ENCODE data around the gene EFCAB8.
"Not testable (repeated sequence)": the region's sequence is repeated elsewhere in the genome, so short reads cannot be mapped to it uniquely, and the experiment has no call there.

EFCAB8 gene

DNA sequence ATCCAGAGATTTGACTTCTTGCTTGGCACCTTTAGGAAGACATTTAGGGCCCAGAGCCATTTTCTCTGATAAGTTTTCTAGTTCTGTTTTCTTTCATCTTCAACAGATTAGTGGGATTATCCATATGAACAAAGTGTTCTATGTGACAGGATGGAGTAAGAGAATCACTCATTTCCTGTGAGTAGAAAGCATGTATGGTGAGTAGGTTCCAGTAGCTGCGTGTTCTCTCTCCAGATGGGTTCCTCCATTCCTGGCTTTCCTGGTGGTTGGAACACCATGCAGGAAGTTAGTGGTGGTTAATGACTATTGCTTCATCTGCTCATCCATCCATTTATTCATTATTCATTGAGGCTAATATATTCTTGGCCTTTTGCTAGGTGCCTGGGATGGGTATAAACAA lies 54.0 kb downstream of the EFCAB8 start:
- no peak for DNase-seq

DNA sequence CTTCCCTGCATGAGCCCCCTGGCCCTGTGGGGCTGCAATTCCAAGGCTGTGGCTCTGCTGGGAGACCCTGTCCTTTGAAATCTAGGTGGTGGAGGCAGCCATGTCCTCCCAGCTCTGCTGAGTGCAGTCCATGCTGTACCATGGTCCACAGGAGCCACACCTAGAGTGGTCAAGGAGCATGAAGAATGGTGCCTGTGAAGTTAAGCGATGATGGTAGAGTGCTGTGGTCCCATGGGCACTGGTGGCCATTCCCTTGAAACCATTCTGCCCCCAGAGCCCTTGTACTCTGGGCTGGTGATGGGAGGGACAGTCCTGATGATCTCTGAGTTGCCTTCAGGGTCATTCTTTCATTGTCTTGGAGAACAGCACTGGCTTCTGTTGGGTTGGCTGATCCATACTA lies 55.3 kb downstream of the EFCAB8 start:
- DNase-seq = no peak

DNA sequence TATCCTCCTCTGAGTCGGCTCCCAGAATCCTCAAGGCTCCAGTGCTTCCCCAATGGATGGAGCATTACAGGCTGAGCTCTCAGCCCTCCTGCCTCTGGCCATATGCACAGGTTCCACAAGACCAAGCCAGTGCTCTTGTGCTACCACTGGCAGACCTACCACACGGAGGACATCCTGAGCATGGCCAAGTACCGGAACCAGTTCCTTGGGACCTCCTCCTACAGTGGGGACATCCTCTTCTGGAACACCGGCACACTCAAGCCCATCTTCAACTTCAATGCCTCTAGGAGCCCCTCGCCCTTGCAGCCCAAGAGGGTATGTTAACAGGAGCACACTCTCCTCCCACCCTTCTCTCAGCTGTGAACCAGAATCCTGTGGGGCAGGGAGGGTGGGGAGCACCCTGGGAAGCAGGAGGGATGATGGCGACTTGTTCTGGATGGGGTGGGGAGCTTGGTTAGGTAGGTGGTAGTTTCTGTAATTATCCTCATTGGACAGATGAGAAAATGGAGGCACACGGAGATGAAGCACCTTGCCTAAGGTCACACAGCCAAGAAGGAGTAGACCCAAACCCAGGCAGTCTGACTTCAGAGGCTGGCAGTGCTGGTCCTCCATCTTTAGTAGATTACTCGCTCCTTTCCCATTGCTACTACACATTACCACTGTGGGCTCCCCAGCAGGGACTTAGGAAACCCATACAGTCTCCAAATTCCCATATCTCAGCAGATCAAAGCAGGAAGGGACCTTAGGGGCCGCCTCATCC lies 58.6 kb downstream of the EFCAB8 start:
- DNase-seq = no peak

DNA sequence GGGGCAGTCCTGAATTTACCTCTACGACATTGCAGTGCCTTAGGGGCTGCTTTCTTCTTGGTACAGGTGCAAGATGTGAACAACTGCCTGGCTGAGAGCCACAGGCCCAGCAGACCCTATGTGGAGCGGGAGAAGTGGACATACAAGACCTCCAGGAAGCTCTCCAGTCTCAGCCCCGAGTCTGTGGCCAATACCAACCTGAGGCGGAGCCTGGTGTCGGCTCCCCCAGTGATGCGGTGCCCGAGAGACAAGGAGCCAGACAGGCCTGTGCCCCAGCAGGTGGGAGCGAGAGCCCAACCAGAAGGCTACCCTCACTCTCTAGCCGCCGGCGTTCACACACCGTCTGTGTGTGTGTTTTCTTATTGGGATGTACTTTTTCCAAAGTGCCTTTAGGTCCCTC lies 59.6 kb downstream of the EFCAB8 start:
- no peak for DNase-seq

DNA sequence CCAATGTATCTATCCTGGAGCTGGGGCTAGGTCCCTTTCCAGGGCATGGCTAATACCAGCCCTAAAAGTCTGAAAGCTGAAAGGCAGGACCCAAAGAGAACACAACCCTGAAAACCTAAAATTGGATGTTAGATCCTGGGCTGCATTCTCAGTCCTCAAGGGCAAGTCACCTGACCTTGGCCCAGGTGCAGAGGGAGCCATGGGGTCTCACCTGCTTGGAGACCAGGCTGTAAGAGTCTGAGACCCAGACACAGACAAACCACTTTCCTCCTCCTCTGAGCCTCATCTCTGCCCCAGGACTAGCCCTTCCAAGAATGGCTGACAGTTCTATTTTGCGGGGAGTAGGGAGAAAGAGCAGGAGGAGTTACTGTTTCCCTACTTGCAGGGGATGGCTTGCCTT lies 60.0 kb downstream of the EFCAB8 start:
- DNase-seq = no peak

DNA sequence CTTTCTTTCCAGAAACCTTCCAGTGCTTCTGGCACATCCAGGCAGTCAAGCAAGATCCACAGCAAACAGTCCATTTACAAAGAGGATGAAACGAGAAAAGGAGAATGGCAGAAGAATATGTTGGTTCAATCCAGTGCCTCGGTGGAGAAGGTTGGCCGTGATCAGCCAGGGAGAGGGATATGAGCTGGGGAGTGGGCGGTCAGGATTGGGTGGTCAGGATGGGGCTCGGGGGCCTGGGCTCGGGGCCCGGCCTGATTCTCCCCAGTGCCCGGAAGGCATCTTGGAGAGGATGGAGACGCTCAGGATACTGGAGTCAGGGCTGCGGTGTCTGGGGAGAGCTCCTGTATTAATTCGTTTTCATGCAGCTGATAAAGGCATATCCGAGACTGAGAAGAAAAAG lies 61.3 kb downstream of the EFCAB8 start:
- DNase-seq = no peak

DNA sequence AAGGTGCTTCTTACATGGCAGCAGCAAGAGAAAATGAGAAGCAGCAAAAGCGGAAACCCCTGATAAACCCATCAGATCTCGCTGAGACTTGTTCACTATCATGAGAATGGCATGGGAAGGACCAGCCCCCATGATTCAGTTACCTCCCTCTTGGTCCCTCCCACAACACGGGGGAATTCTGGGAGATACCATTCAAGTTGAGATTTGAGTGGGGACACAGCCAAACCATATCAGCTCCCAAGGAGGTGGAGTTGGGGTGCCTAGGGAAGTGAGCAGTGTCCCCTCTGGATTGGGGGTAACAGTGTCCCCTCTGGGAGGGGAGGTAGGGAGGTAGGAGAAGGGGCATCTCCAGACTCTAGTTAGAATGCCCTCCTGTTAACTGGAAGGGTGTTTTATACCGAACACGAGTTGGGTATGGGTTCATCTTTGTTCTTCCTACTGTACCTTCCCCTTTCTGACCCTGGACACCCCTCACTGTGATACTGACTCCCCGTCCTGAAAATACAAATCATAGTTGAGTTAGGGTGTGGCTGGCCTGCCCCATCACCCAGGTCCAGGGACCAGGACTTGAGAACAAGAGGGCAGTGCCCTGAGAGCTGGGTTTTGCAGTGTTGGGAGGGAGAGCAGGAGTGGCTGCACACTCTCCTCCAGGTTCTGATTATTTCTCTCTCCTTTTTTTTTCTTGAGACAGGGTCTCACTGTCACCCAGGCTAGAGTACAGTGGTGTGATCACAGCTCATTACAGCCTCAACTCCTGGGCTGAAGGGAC lies 62.0 kb downstream of the EFCAB8 start:
- no peak for DNase-seq

DNA sequence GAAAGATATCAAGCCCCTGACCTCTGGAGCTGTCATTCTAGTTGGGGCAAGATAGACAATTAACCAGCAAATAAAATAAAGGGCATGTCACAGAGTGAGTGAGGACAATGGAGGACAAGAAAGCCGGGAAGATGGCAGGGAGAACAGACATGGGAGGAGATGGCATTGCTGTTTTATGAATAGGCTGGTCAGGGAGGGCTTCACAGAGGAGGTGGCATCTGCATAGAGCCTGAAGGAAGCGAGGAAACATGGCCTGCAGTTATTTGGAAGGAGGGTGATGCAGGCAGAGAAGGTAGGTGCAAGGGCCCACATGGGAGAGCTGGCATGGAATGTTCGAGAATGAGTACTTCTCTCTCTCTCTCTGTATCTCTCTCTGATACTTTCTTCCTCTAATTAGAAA lies 63.7 kb downstream of the EFCAB8 start:
- no peak for DNase-seq

DNA sequence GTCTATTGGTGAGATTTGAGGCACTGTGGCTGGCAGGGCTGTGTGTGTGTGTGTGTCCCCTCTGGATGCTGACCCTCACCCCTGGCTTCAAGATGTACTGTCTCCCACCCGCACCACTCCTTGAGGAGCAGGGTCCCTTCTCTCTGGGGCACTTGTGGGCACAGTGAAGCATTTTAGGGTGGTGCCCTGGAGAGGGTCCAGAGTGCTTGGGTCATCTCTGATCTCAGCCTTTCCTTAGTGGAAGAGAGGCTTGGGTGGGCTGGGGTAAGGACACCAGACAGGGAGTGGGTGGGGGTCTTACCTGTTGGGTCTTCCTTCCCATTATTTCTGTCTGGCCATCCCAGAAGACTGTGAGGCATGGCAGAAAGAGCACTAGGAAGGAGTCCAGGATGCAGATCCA lies 66.1 kb downstream of the EFCAB8 start:
- DNase-seq = no peak

DNA sequence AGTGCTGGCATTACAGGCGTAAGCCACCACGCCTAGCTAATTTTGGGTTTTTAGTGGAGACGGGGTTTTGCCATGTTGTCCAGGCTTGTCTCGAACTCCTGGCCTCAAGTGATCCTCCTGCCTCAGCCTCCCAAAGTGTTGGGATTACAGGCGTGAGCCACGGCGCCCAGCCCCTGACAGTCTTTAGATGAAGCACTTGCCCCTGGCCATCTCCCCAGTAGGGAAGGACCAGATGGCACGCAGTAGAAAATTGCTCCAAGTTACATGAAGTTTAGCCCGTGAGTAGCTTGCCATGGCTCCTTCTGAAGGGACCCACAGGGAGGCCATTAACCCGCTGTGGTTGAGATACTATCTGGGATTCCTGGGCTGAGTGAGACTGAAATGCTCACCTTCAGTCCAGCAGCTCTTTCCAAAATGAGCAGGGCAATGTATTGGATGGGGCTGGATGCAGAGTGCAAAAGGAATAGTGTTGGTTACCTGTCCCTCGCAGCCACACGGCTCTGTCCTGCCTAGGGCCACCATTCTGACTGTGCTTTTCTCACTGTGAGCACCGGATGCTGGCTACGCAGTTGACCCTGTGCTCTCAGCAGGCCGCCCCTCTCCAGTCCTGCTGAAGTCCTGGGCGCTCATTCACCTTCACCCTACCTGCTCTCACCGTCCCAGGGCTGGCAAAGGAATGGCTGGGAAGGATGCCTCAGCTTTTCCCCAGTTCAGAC lies 66.9 kb downstream of the EFCAB8 start:
- DNase-seq = no peak

DNA sequence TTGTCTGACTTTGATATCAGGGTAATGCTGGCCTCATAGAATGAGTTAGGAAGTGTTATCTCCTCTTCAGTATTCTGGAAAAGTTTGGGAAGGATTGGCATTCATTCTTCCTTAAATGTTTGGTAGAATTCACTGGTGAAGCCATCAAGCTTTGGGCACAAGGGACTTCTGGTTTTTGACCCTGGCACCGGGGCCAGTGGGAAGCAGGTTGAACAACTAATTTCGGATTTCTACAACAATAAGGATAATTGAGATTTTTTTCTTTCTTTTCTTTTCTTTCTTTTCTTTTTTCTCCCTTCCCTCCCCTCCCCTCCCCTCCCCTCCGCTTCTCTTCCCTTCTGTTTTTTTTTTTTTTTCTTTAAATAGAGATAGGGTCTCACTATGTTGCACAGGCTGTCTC lies 70.4 kb downstream of the EFCAB8 start:
- no peak for DNase-seq

DNA sequence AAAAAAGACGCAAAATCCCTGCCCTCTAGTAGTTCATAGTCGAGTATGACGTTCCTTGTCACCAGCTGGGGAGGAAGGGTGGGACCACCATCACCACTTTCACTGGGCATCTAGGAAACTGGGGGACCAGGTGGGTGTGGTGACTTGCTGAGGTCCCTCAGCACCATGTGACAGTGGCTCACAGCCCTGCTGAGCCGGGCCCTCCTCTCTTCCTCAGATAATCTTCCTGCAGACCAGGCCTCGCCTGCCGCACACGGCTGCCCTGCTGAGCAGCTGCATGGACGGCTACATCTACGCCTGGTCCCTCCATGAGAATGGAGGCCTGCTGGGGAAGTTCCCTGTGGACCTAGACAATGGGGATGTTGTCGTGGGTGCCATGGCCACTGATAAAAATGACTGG lies 71.5 kb downstream of the EFCAB8 start:
- no peak for DNase-seq

DNA sequence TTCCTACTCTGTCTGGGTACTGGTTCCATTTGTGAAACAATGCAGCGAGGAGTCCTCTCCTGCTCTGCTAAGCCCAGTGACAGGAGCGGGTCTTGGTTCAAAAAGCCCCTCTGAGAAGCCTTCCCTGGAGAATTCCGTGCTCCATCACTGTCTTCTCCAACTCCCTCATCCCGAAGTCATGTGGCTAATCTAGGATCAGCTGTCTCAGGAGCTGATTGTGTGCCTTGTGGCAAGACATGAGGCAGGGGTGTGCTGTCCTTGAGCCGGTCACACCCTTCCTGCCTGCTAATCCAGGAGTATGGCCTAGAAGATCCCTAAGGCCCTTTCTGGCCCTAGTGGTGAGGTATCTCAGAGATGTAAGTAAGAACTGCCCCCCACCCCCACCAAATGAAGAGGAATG lies 72.0 kb downstream of the EFCAB8 start:
- no peak for DNase-seq

DNA sequence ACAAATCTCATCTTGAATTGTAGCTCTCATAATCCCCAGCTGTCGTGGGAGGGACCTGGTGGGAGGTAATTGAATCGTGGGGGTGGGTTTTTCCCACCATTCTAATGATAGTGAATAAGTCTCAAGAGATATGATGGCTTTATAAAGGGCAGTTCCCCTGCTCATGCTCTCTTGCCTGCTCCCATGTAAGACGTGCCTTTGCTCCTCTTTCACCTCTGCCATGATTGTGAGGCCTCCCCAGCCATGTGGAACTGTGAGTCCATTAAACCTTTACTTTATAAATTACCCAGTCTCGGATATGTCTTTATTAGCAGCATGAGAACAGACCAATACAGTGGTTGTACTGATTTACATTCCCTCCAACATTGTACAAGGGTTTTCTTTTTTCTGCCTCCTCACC lies 75.9 kb downstream of the EFCAB8 start:
- DNase-seq = no peak

DNA sequence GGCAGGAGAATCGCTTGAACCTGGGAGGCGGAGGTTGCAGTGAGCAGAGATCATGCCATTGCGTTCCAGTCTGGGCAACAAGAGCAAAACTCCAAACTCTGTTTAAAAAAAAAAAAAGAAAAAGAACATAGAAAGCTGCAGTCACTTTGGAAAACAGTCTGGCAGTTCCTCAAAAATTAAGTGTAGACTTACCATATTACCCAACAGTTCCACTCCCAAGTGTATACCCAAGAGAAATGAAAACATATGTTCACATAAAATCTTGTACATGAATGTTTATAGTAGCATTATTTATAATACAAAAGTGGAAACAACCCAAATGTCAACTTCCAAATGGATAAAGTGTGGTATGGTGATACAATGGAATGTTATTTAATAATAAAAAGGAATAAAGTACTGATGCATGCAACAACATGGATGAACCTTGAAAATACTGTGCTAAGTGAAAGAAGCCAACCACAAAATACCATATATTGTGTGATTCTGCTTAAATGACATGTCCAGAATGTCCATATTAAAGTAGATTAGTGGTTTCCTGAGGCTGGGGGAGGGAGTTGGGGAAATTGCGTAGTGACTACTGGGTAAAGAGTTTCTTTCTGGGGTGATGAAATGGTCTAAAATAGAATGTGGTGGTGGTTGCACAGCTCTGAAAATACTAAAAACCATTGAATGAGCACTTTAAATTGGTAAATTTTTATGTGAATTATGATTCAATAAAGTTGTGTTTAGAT lies 82.6 kb downstream of the EFCAB8 start:
- no peak for DNase-seq

DNA sequence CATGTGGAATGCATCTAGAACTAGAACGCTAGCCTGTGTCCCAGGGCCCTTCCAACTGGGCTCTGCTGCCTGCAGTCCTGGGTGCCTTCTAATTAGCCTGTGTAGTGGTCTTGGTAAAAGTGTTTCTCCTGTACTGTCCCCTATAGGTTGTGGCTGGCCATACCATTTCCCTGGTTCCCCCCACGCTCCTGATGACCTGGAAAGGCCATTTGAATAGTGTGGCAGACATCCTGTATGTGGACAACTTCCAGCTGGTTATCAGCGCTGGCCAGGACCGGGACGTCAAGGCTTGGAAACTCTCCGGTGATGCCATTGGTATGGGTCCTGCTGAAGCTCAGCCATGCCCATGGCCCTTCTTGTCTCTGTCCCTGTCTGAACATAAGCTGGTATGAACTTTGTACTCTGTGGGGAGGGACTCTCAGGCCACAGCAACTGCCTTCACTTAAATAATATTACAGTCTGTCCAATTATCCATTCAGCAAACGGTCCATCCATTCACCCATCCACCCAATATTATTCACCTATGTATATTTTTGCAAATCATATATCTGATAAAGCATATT lies 84.8 kb downstream of the EFCAB8 start:
- no peak for DNase-seq

DNA sequence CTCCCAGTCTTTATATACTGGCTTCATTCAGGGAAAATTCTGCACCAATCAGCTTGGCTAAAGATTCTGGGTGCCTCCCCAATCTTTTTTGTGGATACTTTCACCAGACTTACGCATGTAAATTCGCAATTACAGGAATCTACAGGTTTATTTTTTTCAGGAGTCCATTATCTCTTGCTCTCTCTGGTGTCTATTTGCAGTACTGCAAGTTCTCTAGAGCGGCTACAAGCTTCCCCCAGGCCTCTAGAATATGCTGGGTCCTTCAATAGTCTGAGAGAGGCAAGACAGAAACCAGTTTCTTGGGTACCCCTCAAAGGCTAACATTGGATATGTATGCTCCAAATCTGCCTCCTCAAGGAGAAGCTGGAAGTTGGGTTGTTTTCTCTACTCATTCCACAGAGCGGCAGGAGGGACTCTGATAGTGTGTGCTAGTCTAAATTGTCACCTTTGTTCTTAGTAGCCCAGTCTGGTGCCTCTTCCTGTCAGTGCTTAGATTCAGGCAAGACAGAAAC lies 87.0 kb downstream of the EFCAB8 start:
- DNase-seq = peak; percentile 5

DNA sequence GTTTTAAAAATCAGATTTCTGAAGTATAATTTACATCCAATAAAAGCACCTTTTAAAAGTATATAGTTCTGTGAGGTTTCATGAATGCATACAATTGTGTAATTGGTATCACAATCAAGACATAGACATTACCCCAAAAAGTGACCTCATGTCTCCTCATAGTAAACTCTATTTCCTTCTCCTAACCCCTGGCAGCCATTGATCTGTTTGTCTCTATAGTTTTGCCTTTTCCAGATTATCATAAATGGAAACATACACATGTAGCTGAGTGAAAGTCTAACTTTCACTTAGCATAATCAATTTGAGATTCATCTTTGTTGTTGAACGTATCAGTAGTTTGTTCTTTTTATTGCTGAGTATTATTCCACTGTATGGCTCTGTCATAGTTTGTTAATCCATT lies 87.9 kb downstream of the EFCAB8 start:
- no peak for DNase-seq

DNA sequence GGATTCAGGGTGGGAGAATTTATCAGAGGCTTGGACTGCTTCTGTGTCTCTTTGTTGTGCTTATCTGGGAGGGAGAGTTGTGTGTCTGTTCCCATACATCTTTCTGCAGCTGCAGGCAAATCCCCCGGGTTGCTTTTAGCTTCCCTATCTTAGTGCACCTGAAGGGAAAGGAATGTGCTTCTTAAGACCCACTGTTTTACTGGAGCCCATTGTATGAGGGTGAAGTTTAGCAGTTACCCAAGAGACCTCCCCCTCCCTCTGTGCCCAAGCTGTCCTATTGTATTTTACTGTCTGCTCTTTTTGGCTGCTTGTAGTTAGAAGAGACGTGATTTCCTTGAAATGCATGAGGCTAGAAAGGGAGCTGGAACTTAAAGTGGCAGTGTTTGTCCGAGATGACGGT lies 91.8 kb downstream of the EFCAB8 start:
- not testable (repeated sequence) for DNase-seq

DNA sequence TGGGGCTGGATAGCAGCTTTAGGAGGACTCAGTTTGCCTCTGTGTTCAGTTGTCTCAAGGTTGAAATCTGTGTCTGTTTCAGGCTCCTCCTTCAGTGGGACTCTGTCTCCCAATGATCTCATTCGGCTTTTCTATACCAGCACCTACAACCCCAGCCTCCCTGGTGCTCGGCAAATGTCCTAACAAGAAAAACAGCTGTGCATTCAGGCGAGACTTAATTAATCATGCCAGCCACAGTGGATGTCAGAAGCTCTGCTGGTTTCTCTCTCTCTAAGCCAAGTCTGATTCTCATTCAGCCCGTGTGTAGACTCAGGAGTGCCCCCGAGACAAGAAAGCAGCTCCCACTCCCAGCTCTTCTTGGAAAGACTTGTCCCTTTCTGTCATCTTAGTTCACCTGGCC lies 98.7 kb downstream of the EFCAB8 start:
- no peak for DNase-seq

DNA sequence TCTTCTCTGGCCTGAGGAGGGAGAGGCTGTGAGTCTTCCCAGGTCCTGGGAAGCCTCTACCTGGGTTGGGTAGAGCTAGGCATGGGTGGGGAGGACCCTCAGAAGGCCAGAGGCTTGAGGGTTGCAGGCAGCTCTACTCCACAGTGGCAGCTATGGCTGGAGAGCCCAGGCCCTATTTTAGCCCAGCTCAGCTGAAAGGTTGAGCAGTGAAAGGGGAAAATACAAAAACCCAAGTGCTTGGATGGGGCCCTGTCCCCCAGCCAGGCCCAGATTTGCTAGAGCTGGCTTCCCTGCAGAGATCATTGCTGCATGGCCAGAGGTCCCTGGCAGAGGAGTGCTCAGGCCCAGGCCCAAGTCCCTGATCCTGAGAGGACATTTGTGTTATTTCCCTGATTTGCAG lies 99.9 kb downstream of the EFCAB8 start:
- no peak for DNase-seq

DNA sequence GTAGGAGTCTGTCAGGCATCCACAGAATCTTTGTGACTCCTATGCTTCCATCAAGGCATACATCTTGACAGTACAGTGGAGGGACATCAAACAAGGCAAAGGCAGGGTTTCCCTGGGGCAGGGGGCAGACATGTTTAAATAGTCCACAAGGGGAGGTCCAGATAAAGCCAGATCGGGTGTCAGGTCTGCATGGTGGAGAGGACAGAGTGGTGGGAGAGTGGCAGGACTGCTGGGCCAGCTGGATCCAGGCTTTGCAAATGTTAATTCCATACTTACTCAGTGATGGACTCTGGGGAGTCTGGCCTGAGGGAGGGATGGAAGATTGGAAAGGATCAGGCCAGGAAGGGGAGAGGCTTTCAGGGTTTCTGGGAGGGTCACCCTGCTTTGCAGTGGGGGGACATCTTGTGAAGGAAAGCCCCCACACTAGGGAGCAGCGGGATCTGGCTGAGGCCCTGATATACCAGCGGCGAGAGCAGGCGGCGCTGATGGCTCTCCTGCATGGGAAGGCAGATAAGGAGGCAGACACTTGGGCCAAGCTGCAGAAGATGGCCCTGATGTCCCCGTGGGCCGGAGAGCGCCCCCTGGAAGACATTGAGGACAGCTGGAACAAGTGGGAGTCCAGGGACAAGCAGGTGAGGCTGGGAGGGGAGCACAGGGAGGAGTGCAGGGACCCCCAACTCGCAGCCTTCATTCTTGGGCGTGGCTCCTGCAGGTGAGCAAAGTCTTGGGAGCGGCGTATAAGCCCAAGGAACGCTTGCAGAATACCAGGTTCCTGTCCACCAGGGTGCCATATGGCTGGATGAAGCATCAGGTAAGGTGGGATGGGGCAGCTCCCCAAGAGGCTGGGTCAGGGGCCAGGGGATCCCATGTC lies 100.9 kb downstream of the EFCAB8 start:
- no peak for DNase-seq
